Calu3 (cell line): ENCODE data around the gene GOLGB1. TPM values are rescaled to one million over a fixed set of nuclear protein-coding genes. Genes with fewer than 3 reads are reported as not detected.

Experiments used
- BruUV-seq: library from RNA; stranded (reverse); fragments of 400-500 nt; replicated peaks from 2 replicates; lab custom pipeline; 2021; lab: Mats Ljungman, UMichigan
- CTCF ChIA-PET: fragments of 300-600 bp; sonication (Branson Sonifier 250); formaldehyde crosslinking; loops from one replicate; lab custom pipeline; 2022; ENCODE audit warnings: antibody characterized with exemption; lab: Charles Lee
- DNase-seq: peaks from one replicate; pipeline ENCODE4 v3.0.0; 2022
- H3K27ac Mint-ChIP-seq: one replicate; pipeline ENCODE4 v1.8.0; 2022; ENCODE audit warnings: mixed read lengths; ENCODE audit not compliant: unreplicated experiment
- H3K27me3 Mint-ChIP-seq: one replicate; pipeline ENCODE4 v1.8.0; 2022; ENCODE audit warnings: mixed read lengths; ENCODE audit not compliant: unreplicated experiment
- H3K36me3 Mint-ChIP-seq: one replicate; pipeline ENCODE4 v1.8.0; 2022; ENCODE audit warnings: mild to moderate bottlenecking, moderate library complexity, mixed read lengths; ENCODE audit not compliant: insufficient read depth, unreplicated experiment
- H3K4me1 Mint-ChIP-seq: one replicate; pipeline ENCODE4 v1.8.0; 2022; ENCODE audit warnings: mild to moderate bottlenecking, low read depth, mixed read lengths; ENCODE audit not compliant: unreplicated experiment
- H3K4me3 Mint-ChIP-seq: one replicate; pipeline ENCODE4 v1.8.0; 2022; ENCODE audit warnings: mild to moderate bottlenecking, low read depth, moderate library complexity, mixed read lengths; ENCODE audit not compliant: unreplicated experiment
- H3K9me3 Mint-ChIP-seq: one replicate; pipeline ENCODE4 v1.8.0; 2022; ENCODE audit warnings: low read depth, mixed read lengths; ENCODE audit not compliant: unreplicated experiment
- CTCF ChIP-seq: fragments of 200-600 bp; IDR thresholded peaks from one replicate; pipeline ENCODE4 v1.8.0; 2022; ENCODE audit warnings: antibody characterized with exemption; ENCODE audit not compliant: unreplicated experiment
- intact Hi-C: fragments of 100-400 bp; cut with micrococcal nuclease; formaldehyde crosslinking; loops from one replicate; pipeline ENCODE4 v1.10.0; 2022; ENCODE audit not compliant: unreplicated experiment
- total RNA-seq: library from RNA; stranded (reverse); gene quantifications from 2 replicates; pipeline ENCODE4 v1.2.3, GENCODE V29; 2022

The GOLGB1 gene
- total RNA-seq, 1 experiment from 2014 or later: 42.8 TPM

DNA sequence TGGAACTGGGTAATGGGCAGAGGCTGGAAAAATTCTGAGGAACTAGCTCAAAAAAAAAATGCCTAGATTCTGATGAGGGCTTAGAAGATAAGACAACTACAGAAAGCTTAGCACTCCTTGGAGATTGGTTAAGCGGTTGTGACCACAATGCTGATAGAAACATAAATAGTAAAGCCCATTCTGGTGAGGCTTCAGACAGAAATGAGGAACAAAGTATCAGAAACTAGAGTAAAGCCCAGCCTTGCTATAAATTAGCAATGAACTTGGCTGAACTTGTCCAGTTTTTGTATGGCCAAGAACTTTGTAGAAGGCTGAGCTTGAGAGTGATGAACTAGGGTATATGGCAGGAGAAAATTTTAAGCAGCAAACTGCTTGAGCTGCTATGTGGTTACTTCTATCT lies 25.4 kb downstream of the GOLGB1 start:
- DNase-seq: no peak
- no peaks in the 10 kb centered on the region for H3K9me3 Mint-ChIP-seq
- intact Hi-C loops: no loop called here
- no peak for TF ChIP-seq CTCF
- no peaks in the 10 kb centered on the region for H3K4me1 Mint-ChIP-seq
- BruUV-seq: no TSS peak
- H3K27me3 Mint-ChIP-seq: no peaks in the 10 kb centered on the region
- no peak overlapping the region for H3K4me3 Mint-ChIP-seq
- H3K36me3 Mint-ChIP-seq: peaks cover 10% of the 10 kb centered on the region
- H3K27ac Mint-ChIP-seq: no peak overlapping the region
- CTCF ChIA-PET: interaction anchor here (0.5 kb wide), 1 partner anchor 9 kb away, joined by 4 read pairs; no protein-coding TSS in a partner anchor

- no peaks in the 10 kb centered on the region for H3K27me3 Mint-ChIP-seq
- BruUV-seq: no TSS peak
- no peaks in the 10 kb centered on the region for H3K4me1 Mint-ChIP-seq
- H3K4me3 Mint-ChIP-seq: no peak overlapping the region
- no peak for TF ChIP-seq CTCF
- peaks cover 10% of the 10 kb centered on the region for H3K36me3 Mint-ChIP-seq
- DNase-seq: no peak
- H3K9me3 Mint-ChIP-seq: no peaks in the 10 kb centered on the region
- intact Hi-C loops: no loop called here
- CTCF ChIA-PET: interaction anchor here (0.5 kb wide), 1 partner anchor 9 kb away, joined by 4 read pairs; no protein-coding TSS in a partner anchor
- no peak overlapping the region for H3K27ac Mint-ChIP-seq
These were observed 26.1 kb downstream of the GOLGB1 start for GRCh38 chr3:121723485-121723884.

DNA sequence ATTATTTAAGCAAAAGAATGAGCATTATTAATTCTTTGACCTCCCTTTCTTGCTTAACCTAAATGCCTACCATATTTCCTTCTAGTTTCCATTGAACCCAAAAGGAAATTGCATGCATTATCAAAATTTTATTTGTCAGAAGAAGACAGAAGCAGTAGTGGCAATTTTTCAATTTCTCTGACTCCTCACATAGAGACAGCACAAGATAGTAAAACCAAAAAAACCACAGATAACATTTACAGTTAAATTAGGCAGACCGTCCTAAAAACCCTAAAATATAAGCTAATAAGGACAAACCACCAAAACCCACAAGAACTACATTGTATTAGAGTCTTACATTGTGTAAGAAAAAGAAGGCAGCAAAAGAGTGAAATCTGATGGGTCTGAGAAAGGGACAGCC lies 27.1 kb downstream of the GOLGB1 start:
- no peak for TF ChIP-seq CTCF
- no peak overlapping the region for H3K4me3 Mint-ChIP-seq
- H3K36me3 Mint-ChIP-seq: peaks cover 16% of the 10 kb centered on the region
- intact Hi-C loops: no loop called here
- BruUV-seq: no TSS peak
- H3K4me1 Mint-ChIP-seq: no peaks in the 10 kb centered on the region
- no peak for DNase-seq
- no peak overlapping the region for H3K27ac Mint-ChIP-seq
- no peaks in the 10 kb centered on the region for H3K27me3 Mint-ChIP-seq
- CTCF ChIA-PET: no interaction called here
- no peaks in the 10 kb centered on the region for H3K9me3 Mint-ChIP-seq

DNA sequence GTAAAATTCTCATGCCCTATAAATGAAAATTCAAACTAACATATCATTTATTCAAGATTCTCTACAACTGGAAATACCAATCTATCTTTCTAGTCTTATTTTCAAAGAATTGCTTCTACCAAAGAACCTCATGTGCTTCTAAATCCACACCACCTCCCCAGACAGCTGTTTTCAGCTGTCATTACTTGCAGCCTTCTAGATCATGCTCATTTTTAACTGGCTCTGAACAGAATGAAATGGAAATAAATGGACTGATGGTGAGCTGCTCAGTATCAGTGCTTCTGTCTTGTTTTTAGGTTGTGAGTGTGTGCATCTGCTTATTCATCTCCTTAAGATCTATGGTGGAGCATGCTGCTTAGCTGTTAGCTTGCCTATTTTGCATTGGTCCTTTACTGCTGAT lies 29.4 kb downstream of the GOLGB1 start:
- no peak overlapping the region for H3K27ac Mint-ChIP-seq
- DNase-seq: no peak
- H3K9me3 Mint-ChIP-seq: no peaks in the 10 kb centered on the region
- H3K27me3 Mint-ChIP-seq: no peaks in the 10 kb centered on the region
- CTCF ChIA-PET: no interaction called here
- no TSS peak for BruUV-seq
- H3K4me3 Mint-ChIP-seq: no peak overlapping the region
- intact Hi-C loops: no loop called here
- no peak for TF ChIP-seq CTCF
- H3K4me1 Mint-ChIP-seq: no peaks in the 10 kb centered on the region
- peaks cover 22% of the 10 kb centered on the region for H3K36me3 Mint-ChIP-seq
